Metanephros (tissue), 1 donor: Measurements from ENCODE around the gene SLC33A1. TPM values are rescaled to one million over a fixed set of nuclear protein-coding genes. Genes with fewer than 3 reads are reported as not detected.

ENCODE experiments used
- total RNA-seq: library from RNA; depleted of rRNA; stranded (reverse); fragments of >200 nt; gene quantifications from one replicate; pipeline ENCODE4 v1.2.3, GENCODE V29; 2014

The SLC33A1 gene
- 37.5 TPM for total RNA-seq

GRCh38 chr3:155854141-155854940, at the start of gene SLC33A1:
SLC33A1 (minus strand) TSS chr3:155854427; CDS start chr3:155853997, 430 bp downstream.

DNA sequence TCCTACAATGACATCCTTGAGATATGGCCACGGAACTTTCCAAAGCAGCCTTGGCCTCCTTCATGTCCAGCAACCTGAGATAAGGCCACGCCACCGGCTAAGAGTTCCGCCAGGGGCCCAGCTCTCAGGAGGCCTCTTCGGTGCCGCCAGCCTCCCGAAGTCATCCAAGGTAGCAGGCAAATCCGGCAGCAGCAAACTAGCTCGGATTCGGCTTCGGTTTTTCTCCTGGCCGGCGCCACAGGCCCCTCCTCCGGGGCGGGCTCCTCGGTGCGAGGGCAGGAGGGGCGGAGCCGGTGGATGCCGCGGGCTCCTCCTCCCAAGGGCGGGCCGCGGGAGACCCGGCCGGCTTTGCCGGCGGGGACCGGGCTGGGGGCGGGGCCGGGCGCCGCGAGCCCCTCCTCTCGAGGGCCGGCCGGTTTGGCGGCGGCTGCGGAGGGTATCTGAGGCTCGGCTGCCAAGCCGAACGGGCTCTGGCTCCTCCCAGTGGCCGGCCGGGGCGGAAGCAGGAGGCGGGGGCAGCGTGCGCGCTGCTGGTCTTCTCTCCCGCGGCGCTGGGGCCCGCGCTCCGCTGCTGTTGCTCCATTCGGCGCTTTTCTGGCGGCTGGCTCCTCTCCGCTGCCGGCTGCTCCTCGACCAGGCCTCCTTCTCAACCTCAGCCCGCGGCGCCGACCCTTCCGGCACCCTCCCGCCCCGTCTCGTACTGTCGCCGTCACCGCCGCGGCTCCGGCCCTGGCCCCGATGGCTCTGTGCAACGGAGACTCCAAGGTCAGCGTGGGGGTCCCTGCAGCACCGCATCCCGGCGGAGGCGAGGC, 16.1 kb upstream of the SLC33A1 start, which contains the start of gene GMPS:
TSS of gene GMPS (plus strand) at position 518 of the 812 bp plus-strand sequence. CDS start at position 739, 221 bp downstream.

GRCh38 chr3:155805802-155806618, 48.2 kb downstream of the SLC33A1 start, which contains the start of gene C3orf33:
C3orf33 (minus strand) TSS chr3:155806278; CDS start chr3:155806252, 26 bp downstream.

Other genes with a start within 250 kb of the SLC33A1 start
- gene PLCH1, start 109.4 kb downstream of the SLC33A1 start, total RNA-seq, result 8.1 TPM
- 6.7 TPM for gene C3orf33, start 48.1 kb downstream of the SLC33A1 start, total RNA-seq
- gene GMPS, start 16.2 kb upstream of the SLC33A1 start, total RNA-seq, result 21.5 TPM